GM18507 (cell line): Measurements from ENCODE around the gene CACNA1E.

Source experiments
- DNase-seq: peaks from one replicate; pipeline ENCODE4 v3.0.0; 2011; ENCODE audit warnings: low read depth; ENCODE audit not compliant: insufficient read length; ENCODE audit errors: extremely low spot score
- FAIRE-seq: peaks from 2 replicates; lab custom pipeline; 2011; peaks lifted over from hg19 to GRCh38; lab: Jason Lieb, UNC

CACNA1E gene

DNA sequence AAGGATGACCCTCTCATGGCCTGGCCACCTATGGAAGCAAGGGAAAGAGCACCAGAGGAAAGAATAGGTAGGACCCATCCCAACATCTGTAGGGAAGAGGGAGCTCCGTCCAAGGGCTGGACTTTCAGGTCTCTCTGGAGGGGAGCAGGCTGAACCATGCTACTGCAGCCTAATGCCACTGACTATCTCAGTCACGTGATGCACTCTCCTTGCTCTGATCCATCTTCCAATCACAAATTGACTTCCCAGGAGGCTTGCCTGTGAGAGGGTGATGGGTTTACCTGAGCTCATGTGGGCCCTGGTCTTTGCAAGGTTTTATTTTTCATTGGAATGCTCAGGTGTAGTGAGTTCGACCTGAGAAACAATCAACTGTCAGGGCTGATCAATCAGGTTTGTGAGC lies 128.8 kb downstream of the CACNA1E start:
- DNase-seq = no peak
- FAIRE-seq = no peak

GRCh38 chr1:181618559-181618958 lies 135.2 kb downstream of the CACNA1E start:
- DNase-seq (no peak), FAIRE-seq (no peak)

GRCh38 chr1:181620183-181620582 lies 136.9 kb downstream of the CACNA1E start:
- no peak for DNase-seq
- no peak for FAIRE-seq

DNA sequence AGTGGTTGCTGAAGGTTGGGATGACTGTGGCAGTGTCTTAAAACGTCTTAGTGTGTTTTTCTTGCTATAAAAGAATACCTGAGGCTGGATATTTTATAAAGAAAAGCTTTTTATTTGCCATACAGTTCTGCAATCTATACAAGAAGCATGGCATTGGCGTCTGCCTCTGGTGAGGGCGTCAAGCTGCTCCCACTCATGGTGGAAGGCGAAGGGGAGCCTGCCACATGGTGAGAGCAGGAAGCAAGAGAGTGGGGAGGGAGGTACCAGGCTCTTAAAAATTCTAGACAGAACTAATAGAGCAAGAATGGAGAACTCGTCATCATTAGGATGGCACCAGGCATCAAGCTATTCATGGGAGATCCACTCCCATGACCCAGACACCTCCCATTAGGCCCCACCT lies 140.5 kb downstream of the CACNA1E start:
- DNase-seq = no peak
- no peak for FAIRE-seq

DNA sequence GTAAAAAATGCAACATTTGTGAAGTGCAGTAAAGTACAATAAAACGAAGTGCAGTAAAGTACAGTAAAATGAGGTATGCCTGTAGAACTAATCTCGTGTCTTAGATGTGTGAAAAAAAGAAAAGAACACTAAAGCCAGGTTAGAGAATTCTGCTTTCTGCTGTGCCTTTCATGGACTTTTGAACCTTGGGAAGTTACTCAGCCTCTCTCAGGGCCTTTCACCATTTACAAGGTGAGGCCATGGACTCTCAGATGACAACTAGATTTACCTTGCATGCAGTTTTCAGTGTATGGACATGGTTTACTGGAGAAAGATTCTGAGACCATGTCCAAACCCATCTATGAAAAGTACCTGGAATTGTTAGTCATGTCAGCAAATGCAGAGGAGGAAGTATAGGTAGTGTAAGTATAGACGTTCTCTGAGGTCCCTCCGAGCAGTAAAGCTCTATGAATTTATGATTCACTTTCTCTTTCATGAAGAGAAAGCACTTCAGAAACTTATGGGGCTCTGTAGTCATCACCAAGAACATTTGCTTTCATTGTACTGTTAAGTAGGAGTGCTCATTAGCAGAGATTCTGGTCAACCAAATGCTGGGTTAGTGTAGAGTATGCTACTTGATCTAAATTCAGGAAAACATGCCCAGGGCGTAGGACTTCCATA lies 143.1 kb downstream of the CACNA1E start:
- no peak for FAIRE-seq
- no peak for DNase-seq

GRCh38 chr1:181630398-181630797 lies 147.1 kb downstream of the CACNA1E start:
- no peak for FAIRE-seq
- no peak for DNase-seq

- DNase-seq = no peak
- no peak for FAIRE-seq
These were observed 147.5 kb downstream of the CACNA1E start for GRCh38 chr1:181630838-181631237.

- DNase-seq = no peak
- no peak for FAIRE-seq
These were observed 149.2 kb downstream of the CACNA1E start for GRCh38 chr1:181632492-181632891.

DNA sequence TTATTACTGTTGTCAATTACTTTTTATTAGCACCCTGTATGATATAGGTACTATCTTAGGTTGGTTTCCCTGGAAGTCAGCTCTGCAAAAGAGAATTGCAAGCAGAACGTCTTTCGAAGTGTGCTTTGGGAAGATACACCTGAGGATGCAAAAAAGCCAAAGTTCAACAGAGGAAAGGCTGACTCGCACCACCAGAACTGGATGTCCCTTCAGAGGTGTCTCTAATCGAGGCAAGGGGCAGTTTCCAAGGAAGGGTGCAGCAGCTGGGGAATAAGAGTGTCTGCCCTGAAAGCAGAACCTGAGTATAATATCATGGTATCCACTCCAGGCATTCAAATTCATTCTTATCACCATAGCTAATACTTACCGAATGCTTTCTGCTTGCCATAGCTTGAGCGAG lies 149.6 kb downstream of the CACNA1E start:
- FAIRE-seq (no peak), DNase-seq (no peak)

DNA sequence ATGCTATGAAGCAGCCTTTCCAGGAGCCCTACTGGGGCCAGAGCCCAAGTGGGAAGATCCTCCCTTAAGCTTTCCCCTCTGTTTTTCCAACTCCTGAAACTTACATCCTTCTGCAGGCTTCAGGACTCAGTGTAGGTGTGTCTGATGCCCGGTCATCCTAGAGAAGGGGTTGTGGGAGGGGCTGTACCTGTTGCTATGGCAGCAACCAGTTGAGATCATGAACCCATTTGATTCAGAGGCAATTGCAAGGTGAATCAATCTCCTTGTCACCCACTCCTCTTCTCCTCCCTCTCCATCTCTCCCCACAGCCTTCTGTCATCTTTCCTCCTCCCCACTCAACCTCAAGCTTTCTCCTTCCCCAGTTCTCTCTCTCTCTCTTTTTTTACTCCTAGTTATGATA lies 151.8 kb downstream of the CACNA1E start:
- no peak for FAIRE-seq
- DNase-seq = no peak

- no peak for DNase-seq
- no peak for FAIRE-seq
These were observed 154.7 kb downstream of the CACNA1E start for GRCh38 chr1:181637998-181638397.

- FAIRE-seq (no peak), DNase-seq (no peak)
These were observed 157.6 kb downstream of the CACNA1E start for GRCh38 chr1:181640956-181641355.

DNA sequence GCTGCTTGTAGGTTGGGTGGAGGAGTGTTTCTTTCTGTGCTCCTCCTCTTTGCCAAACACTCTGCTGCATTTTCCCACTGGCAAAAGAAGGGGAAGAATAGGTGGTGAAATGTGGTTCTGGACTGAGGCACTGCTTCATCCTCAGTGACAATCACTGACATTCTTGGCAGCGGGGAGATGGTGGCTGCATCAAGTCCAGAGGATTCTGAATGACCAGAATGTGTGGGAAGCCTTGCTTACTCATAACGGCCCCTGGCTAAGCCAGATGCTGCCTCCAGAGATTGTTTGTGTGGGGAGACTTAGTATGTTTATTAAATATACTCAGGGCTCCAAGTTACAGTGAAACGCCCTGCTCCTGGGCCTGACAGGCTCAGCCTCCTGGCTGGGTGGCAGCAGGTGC lies 160.3 kb downstream of the CACNA1E start:
- no peak for FAIRE-seq
- DNase-seq = no peak

- no peak for DNase-seq
- FAIRE-seq = no peak
These were observed 161.9 kb downstream of the CACNA1E start for GRCh38 chr1:181645171-181645570.

GRCh38 chr1:181646710-181647109 lies 163.4 kb downstream of the CACNA1E start:
- FAIRE-seq (no peak), DNase-seq (no peak)

DNA sequence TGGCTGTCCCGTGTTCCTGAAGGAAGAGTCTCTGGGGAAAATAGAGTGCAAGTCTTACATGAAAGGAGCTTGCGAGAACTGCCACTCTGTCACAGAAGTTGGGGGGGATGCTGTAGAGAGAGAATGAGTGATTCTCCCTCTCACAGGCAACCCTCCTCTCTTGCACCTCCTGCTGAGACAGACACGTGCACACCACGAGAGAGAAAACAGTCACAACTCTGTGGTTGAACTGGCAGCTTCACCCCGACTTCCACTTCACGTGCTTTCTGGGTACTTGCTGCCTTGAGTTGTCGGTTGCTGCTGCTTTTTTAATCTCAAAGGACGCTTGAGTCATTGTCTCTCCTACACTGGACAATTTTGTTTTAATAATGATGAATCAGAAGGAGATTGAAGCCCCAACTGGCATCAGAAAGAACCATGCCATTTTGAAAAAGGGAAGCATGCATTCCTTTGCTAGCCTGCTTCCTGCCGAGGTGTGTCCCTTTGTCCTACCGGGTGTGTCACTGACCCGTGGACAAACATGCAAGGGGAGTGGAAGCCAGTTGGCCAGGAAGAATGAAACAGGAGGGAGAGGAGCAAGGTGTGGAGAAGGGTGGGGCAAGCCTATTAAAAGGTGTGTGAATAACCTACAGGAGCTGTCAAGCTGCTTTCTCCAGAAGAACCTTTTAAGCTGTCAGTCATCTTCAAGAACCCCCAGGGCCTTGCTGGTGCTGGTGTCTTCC lies 164.2 kb downstream of the CACNA1E start:
- DNase-seq (no peak), FAIRE-seq (no peak)

DNA sequence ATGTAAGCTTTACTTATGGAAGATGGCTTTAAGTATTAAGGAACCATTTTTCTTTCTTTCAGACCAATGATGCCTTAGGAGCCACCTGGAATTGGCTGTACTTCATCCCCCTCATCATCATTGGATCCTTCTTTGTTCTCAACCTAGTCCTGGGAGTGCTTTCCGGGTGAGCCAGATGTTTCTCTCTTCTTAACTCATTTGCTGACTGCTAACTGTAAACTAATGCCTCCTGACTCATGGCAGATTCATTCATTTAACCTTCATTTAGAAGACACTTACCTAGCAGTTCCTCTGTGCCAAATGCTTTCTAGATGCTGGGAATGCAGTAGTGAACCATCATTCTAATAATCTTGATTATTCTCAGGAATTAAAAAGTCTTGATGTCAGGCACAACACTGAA lies 168.0 kb downstream of the CACNA1E start:
- FAIRE-seq = no peak

GRCh38 chr1:181655756-181656155 lies 172.4 kb downstream of the CACNA1E start:
- FAIRE-seq (no peak), DNase-seq (no peak)

More for the DNA sequence above, 168.0 kb downstream of the CACNA1E start:
- DNase-seq = no peak

GRCh38 chr1:181656491-181656890 lies 173.2 kb downstream of the CACNA1E start:
- DNase-seq = no peak
- FAIRE-seq = no peak

DNA sequence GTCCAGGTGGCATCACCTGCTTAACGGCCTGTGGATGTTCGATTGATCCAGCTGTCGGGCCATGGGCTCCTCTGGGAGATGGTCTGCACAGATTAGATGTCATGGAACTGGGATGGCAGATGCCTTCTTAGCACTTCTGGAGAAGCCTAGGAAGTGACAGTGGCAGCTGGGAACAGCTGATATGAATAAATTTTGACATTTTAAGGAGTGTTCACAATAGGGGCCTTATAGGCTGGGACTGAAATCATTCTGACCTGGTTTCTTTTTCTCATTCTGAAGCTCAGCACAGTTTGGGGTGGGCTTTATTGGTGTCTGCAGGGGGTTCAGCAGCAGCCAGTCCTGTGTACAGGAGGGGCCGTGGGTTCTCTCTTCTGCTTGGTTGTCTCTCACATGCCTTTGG lies 175.3 kb downstream of the CACNA1E start:
- FAIRE-seq (no peak), DNase-seq (no peak)

- DNase-seq (no peak), FAIRE-seq (no peak)
These were observed 176.1 kb downstream of the CACNA1E start for GRCh38 chr1:181659321-181659957.
